OCI-LY1 (cell line): ENCODE measurements around the gene PRPF38B.

Experiments
- H2AFZ ChIP-seq: fragments of 200-600 bp; sonication (generic), shearing (Covaris generic); 2 replicates; pipeline ENCODE4 v1.6.0; 2014; ENCODE audit warnings: antibody characterized with exemption, mild to moderate bottlenecking, low read length
- H3F3A ChIP-seq: fragments of 200-600 bp; sonication (generic), shearing (Covaris generic); 2 replicates; pipeline ENCODE4 v1.6.0; 2014; ENCODE audit warnings: mild to moderate bottlenecking, antibody characterized with exemption, low read length, moderate library complexity; ENCODE audit not compliant: insufficient read depth
- H3K27ac ChIP-seq: fragments of 200-600 bp; sonication (generic); 2 replicates; pipeline ENCODE4 v1.5.1; 2014; ENCODE audit warnings: low read length, mixed run types, mild to moderate bottlenecking, low read depth; ENCODE audit not compliant: poor library complexity, severe bottlenecking
- H3K27me3 ChIP-seq: fragments of 200-600 bp; sonication (generic); 2 replicates; pipeline ENCODE4 v1.6.0; 2014; ENCODE audit warnings: antibody characterized with exemption, mild to moderate bottlenecking, low read length, moderate library complexity; ENCODE audit not compliant: insufficient read depth
- H3K36me3 ChIP-seq: fragments of 200-600 bp; sonication (generic); 2 replicates; pipeline ENCODE4 v1.6.1; 2014; ENCODE audit warnings: mild to moderate bottlenecking, antibody characterized with exemption, low read length, moderate library complexity, mixed read lengths; ENCODE audit not compliant: insufficient read depth
- H3K4me1 ChIP-seq: fragments of 200-600 bp; sonication (generic); 2 replicates; pipeline ENCODE4 v1.5.1; 2014; ENCODE audit warnings: mild to moderate bottlenecking, low read length, moderate library complexity; ENCODE audit not compliant: insufficient read depth, severe bottlenecking
- H3K4me2 ChIP-seq: fragments of 200-600 bp; sonication (generic), shearing (Covaris generic); 2 replicates; pipeline ENCODE4 v1.6.1; 2014; ENCODE audit warnings: low read length
- H3K4me3 ChIP-seq: fragments of 200-600 bp; sonication (generic); 2 replicates; pipeline ENCODE4 v1.5.1; 2014; ENCODE audit warnings: low read length, low read depth, mild to moderate bottlenecking, mixed read lengths; ENCODE audit not compliant: poor library complexity, severe bottlenecking
- H3K79me2 ChIP-seq: fragments of 200-600 bp; shearing (Covaris generic); 2 replicates; pipeline ENCODE4 v1.6.1; 2016; ENCODE audit warnings: mixed run types, low read length, mixed read lengths; ENCODE audit not compliant: insufficient read depth
- H3K9ac ChIP-seq: fragments of 200-600 bp; sonication (generic), shearing (Covaris generic); 2 replicates; pipeline ENCODE4 v1.6.1; 2014; ENCODE audit warnings: mild to moderate bottlenecking, low read length, mixed read lengths
- H3K9me2 ChIP-seq: fragments of 200-600 bp; sonication (generic), shearing (Covaris generic); 2 replicates; pipeline ENCODE4 v1.6.1; 2014; ENCODE audit warnings: low read depth, mild to moderate bottlenecking, low read length, mixed read lengths
- H3K9me3 ChIP-seq: fragments of 200-600 bp; shearing (Covaris generic); 2 replicates; pipeline ENCODE4 v1.6.1; 2014; ENCODE audit warnings: low read length, mixed read lengths
- H4K20me1 ChIP-seq: fragments of 200-600 bp; sonication (generic), shearing (Covaris generic); 2 replicates; pipeline ENCODE4 v1.6.0; 2016; ENCODE audit warnings: mild to moderate bottlenecking, low read length; ENCODE audit not compliant: insufficient read depth
- CTCF ChIP-seq: fragments of 200-600 bp; sonication (generic), shearing (Covaris generic); IDR thresholded peaks from 2 replicates; pipeline ENCODE4 v1.5.1; 2017; ENCODE audit warnings: mild to moderate bottlenecking, antibody characterized with exemption, low read length, moderate library complexity, mixed read lengths
- EZH2 ChIP-seq: fragments of 200-600 bp; sonication (generic), shearing (Covaris generic); IDR thresholded peaks from 2 replicates; pipeline ENCODE4 v1.8.0; 2017; ENCODE audit warnings: borderline replicate concordance, mixed run types, mild to moderate bottlenecking, antibody characterized with exemption, low read length, moderate library complexity, mixed read lengths

Gene PRPF38B

GRCh38 chr1:108695535-108695934 lies 3.4 kb downstream of the PRPF38B start:
- Histone ChIP-seq H3K79me2 (peaks cover 39% of the 10 kb centered on the region), H3K27ac (no peak overlapping the region), H4K20me1 (0 out of 2 replicates have a peak, but pooled peaks cover 2% of the 10 kb centered on the region), H3K27me3 (no peaks in the 10 kb centered on the region), H3K4me1 (peaks cover 31% of the 10 kb centered on the region), H3K4me2 (no peak overlapping the region), H3K4me3 (no peak overlapping the region), H3K9me2 (no peaks in the 10 kb centered on the region), H3K36me3 (peaks cover 65% of the 10 kb centered on the region), H2AFZ (no peak overlapping the region), H3F3A (no peaks in the 10 kb centered on the region), H3K9ac (no peak overlapping the region), H3K9me3 (no peaks in the 10 kb centered on the region)
- TF ChIP-seq EZH2 (no peak), CTCF (no peak)

GRCh38 chr1:108699375-108700332 lies 7.5 kb downstream of the PRPF38B start:
- H3K36me3 ChIP-seq, result peaks cover 76% of the 10 kb centered on the region
- H3K9me3 ChIP-seq, result no peaks in the 10 kb centered on the region
- H3K4me3 ChIP-seq, result no peak overlapping the region

More at GRCh38 chr1:108699375-108700332, 7.5 kb downstream of the PRPF38B start:
- H3K9me2 ChIP-seq, result no peaks in the 10 kb centered on the region
- H3K27me3 ChIP-seq, result no peaks in the 10 kb centered on the region
- peaks cover 27% of the 10 kb centered on the region for H3K4me1 ChIP-seq
- peaks cover 18% of the 10 kb centered on the region for H3K79me2 ChIP-seq
- H3F3A ChIP-seq, result 0 out of 2 replicates have a peak, but pooled peaks cover 3% of the 10 kb centered on the region
- no peak overlapping the region for H2AFZ ChIP-seq
- H3K9ac ChIP-seq, result no peak overlapping the region
- 0 out of 2 replicates have a peak, but pooled peaks cover 2% of the 10 kb centered on the region for H4K20me1 ChIP-seq
- H3K4me2 ChIP-seq, result no peak overlapping the region
- no peak overlapping the region for H3K27ac ChIP-seq
- TF ChIP-seq EZH2, result no peak
- no peak for TF ChIP-seq CTCF
